PFSK-1 (cell line): Measurements from ENCODE around the gene DERA.

ENCODE experiments used
- FOXP2 ChIP-seq: optimal IDR thresholded peaks from 2 replicates; pipeline ENCODE3; 2011; ENCODE audit warnings: borderline replicate concordance, control low read depth, inconsistent platforms; ENCODE audit not compliant: insufficient read depth; ENCODE audit errors: extremely low read length, extremely low read depth
- POLR2AphosphoS5 ChIP-seq: IDR thresholded peaks from 2 replicates; pipeline ENCODE4 v1.6.1; 2012; ENCODE audit warnings: low read depth, mild to moderate bottlenecking, control low read depth, low read length, moderate library complexity
- REST ChIP-seq, 2 experiments: IDR thresholded peaks; 2 replicates each; pipeline versions ENCODE4 v1.6.1 to v1.8.0; 2011 to 2012; ENCODE audit warnings: low read depth in 2 of 2, low read length in 2 of 2, control low read depth in 1 of 2, inconsistent platforms in 1 of 2, mild to moderate bottlenecking in 1 of 2, moderate library complexity in 1 of 2; ENCODE audit not compliant: insufficient read depth in 1 of 2
- SIN3A ChIP-seq: IDR thresholded peaks from 2 replicates; pipeline ENCODE4 v1.6.1; 2012; ENCODE audit warnings: mild to moderate bottlenecking, low read length, moderate library complexity, borderline replicate concordance; ENCODE audit not compliant: insufficient read depth
- TAF1 ChIP-seq: IDR thresholded peaks from 2 replicates; pipeline ENCODE4 v1.6.1; 2012; ENCODE audit warnings: low read length, control low read depth, borderline replicate concordance; ENCODE audit not compliant: insufficient read depth

GRCh38 chr12:15936751-15937150 is 25.6 kb downstream of the DERA start:
- TF ChIP-seq REST (IDR thresholded peaks at IDR 0.05; ENCODE audit: insufficient read depth in 1 of 2, low read depth in 2 of 2, low read length in 2 of 2) (no peak), POLR2AphosphoS5 (no peak), TAF1 (no peak), SIN3A (no peak), FOXP2 (no peak)
